ENCODE results near the gene FLAD1. TPM values are rescaled to one million over a fixed set of nuclear protein-coding genes. Genes with fewer than 3 reads are reported as not detected.

The FLAD1 gene
- total RNA-seq, 4 donors from 2014 or later, result 12.6 to 33.8 (median 20.7) TPM

DNA sequence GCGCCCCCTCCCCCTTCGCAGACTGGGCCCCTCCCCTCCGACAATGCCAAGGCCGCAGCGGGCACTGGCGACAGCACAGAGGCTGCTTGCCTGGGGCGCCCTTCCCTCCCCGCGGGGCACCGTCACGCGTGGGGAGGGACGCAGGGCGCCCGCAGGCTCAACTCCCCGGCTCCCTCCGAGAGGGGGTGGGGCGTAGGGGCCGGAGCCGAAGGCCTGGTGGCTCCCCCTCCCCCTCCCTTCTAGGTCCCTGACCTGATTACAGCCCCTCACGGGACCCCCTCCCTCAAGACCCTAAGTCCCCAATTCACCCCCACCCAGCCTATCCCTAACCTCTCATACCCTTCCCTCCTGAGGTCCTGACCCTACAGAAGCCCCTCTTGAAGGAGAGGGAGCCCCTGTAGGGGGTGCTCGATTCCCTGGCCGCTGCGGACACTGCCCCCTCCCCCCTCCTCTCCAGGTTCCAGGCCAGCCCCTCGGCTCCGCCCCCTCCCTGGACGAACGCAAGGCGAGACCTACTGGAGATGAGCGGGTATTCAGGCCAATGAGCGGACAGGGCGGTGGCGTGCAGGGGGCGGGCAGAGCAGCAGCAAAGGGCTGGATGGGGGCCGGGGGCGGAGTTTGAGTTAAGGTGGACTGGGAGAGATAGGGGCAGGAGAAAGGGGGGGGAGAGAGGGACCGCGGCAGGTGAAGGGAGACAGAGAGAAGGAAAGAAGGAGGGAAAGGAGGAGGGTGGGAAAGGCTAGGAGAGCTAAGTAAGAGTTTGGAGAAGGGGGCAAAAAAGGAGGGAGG is 18.7 kb downstream of the FLAD1 start:
- Histone ChIP-seq H3K4me3 (peak overlapping the region; percentile 56 to 97), H3K27ac (peak overlapping the region; percentile 95 to 99), H3K36me3 (no peaks in the 10 kb centered on the region), H3K9me3 (no peaks in the 10 kb centered on the region), H3K4me1 (peaks cover 0 to 22% of the 10 kb centered on the region in 2 donors), H3K27me3 (no peaks in the 10 kb centered on the region)
- intact Hi-C loops (cut with DNase I; ENCODE audit: low total_unique reads), result no loop called here
- peak; percentile 100 for DNase-seq
- peak; percentile 81 to 87 for TF ChIP-seq POLR2A (IDR thresholded peaks at IDR 0.05)
- TF ChIP-seq, protein P1, sequence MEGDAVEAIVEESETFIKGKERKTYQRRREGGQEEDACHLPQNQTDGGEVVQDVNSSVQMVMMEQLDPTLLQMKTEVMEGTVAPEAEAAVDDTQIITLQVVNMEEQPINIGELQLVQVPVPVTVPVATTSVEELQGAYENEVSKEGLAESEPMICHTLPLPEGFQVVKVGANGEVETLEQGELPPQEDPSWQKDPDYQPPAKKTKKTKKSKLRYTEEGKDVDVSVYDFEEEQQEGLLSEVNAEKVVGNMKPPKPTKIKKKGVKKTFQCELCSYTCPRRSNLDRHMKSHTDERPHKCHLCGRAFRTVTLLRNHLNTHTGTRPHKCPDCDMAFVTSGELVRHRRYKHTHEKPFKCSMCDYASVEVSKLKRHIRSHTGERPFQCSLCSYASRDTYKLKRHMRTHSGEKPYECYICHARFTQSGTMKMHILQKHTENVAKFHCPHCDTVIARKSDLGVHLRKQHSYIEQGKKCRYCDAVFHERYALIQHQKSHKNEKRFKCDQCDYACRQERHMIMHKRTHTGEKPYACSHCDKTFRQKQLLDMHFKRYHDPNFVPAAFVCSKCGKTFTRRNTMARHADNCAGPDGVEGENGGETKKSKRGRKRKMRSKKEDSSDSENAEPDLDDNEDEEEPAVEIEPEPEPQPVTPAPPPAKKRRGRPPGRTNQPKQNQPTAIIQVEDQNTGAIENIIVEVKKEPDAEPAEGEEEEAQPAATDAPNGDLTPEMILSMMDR (IDR thresholded peaks at IDR 0.05), result peak; percentile 31 to 50 (median 45)

DNA sequence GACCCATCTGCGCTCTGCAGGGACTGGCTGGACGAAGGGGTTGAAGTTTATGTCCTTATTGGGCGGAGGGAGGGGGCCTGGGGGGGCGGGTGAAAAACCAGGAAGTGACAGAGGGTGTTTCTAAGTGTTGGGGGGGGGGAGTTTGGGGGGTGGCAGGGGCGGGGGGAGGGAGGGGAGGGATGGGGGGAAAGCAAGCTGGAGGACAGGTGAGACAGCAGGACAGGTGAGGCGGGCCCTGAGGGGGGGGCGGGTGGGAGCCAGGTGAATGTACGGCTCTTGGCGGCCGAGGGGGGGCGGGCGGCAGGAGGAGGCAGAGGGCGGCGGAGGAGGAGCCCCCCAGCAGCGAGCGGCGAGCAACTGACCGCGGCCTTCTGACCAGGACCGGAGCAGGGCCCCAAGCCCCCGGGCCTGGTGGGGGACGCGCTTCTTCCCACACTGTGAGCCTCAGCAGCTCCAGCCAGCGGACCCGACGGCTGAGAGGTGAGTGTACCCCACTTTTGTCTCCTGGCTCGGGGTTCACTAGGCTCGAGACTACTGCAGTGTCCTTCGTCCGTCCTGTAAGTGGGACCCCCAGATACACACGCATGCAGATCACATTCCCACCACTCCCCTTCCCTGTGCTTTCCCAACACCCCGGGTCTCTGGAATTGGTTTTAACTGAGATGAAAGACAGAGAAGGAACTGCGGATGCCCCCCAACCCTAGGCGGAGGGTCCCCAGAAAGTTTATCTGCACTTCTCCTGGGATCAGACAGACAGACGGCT is 19.5 kb downstream of the FLAD1 start, which contains the start of gene ZBTB7B:
Gene ZBTB7B, plus strand, starts transcription at position 339 of the 763 bp plus-strand sequence. CDS start 11,859 bp downstream, outside the sequence.
- intact Hi-C loops (cut with DNase I; ENCODE audit: low total_unique reads), result no loop called here
- DNase-seq, result peak in 1 of 2 donors; percentile 58
- Histone ChIP-seq H3K27me3 (no peaks in the 10 kb centered on the region), H3K9me3 (no peaks in the 10 kb centered on the region), H3K27ac (peak within 1 kb of the TSS; percentile 95 to 99), H3K4me1 (peaks cover 0 to 22% of the 10 kb centered on the region in 2 donors), H3K36me3 (no peaks in the 10 kb centered on the region), H3K4me3 (peak within 1 kb of the TSS; percentile 56 to 97)
- TF ChIP-seq, protein P1 (IDR thresholded peaks at IDR 0.05), result no peak
- no peak for TF ChIP-seq POLR2A (IDR thresholded peaks at IDR 0.05)

DNA sequence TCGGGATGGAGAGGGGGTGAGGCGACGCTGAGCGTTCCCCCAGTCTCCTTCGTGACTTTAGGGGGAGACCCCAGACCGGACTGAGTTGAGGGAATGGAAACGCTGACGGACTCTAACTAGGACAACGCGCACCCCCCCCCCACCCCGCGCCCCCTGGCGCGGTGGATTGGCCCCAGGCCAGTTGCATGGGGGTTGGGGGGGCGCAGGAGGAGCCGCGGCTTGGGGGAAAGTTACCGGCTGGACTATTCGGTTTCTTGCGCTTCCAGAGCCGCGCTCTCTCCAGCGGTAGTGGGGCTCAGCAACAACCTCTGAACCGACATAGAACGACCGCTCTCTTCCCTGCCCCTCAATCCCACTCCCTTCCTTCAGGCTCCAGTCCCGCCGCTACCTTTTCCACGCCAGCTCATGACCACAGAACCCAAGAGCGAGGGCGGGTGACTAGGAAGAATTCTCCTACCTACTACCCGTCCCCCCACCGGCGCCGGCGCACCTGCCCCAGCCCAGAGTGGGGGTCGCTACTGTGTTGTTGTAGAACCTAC is 20.2 kb downstream of the FLAD1 start:
- intact Hi-C loops (cut with DNase I; ENCODE audit: low total_unique reads), result no loop called here
- DNase-seq, result peak; percentile 59 to 66
- peaks cover 0 to 22% of the 10 kb centered on the region in 2 donors for H3K4me1 ChIP-seq
- H3K9me3 ChIP-seq, result no peaks in the 10 kb centered on the region
- peak overlapping the region; percentile 93 to 99 for H3K27ac ChIP-seq
- peak overlapping the region; percentile 56 to 97 for H3K4me3 ChIP-seq
- no peaks in the 10 kb centered on the region for H3K36me3 ChIP-seq
- H3K27me3 ChIP-seq, result no peaks in the 10 kb centered on the region
- TF ChIP-seq, protein P1 (IDR thresholded peaks at IDR 0.05), result no peak
- peak in 1 of 2 donors; percentile 16 for TF ChIP-seq POLR2A (IDR thresholded peaks at IDR 0.05)

DNA sequence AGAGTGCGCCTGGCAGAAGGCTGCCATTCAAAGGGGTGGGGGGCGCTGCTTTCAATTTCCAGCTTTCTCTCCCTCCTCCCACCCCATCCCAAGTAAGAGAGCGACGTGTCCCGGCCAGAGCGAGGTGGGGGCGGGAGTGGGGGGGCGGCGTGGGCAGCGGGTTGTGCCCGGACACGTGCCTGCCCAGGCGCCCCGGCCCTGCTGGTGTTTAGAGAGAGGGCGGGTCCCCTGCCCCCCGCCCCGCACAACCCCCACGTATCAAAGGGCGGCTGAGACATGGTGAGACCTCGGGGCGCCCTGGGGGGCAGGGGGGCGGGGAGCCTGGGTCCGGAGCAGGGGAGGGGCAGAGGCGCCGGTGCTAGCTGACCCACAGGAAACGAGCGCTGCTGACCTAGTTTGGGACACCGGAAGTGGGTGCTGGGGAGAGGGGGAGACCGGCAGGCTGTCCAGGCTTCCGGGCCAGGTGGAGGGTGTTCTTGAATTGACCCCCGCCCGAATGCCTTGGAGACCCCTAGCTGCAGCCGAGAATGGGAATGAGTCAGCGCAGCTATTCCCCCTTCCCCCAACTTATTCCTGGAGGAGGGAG is 20.7 kb downstream of the FLAD1 start:
- H3K27ac ChIP-seq, result peak overlapping the region; percentile 93 to 99
- TF ChIP-seq POLR2A (IDR thresholded peaks at IDR 0.05), result no peak
- TF ChIP-seq, protein P1 (IDR thresholded peaks at IDR 0.05), result no peak
- H3K4me3 ChIP-seq, result peak overlapping the region; percentile 56 to 97
- no peaks in the 10 kb centered on the region for H3K9me3 ChIP-seq
- no peaks in the 10 kb centered on the region for H3K36me3 ChIP-seq
- intact Hi-C loops (cut with DNase I; ENCODE audit: low total_unique reads), result no loop called here
- peak; percentile 74 to 77 for DNase-seq
- peaks cover 0 to 22% of the 10 kb centered on the region in 2 donors for H3K4me1 ChIP-seq
- H3K27me3 ChIP-seq, result no peaks in the 10 kb centered on the region

Data from uterus (tissue), 4 donors.